ENCODE data around the gene WDR64. TPM values are rescaled to one million over a fixed set of nuclear protein-coding genes. Genes with fewer than 3 reads are reported as not detected.

The WDR64 gene
- total and polyA plus RNA-seq, 2 of the 13 experiments (the other 11 are each of a cell fraction or from before 2014, with no cell fraction given), result not detected

GRCh38 chr1:241672301-241672700 is 20.2 kb downstream of the WDR64 start (continued):
- no peak for TF ChIP-seq SOX13 (IDR thresholded peaks at IDR 0.05)
- peak in 1 of 2 experiments; percentile 91; a peak in 2 of 4 replicates for TF ChIP-seq SOX13 (CRISPR knock-in tag; conservative IDR thresholded peaks at IDR 0.05 in 1 of 2, IDR thresholded peaks at IDR 0.05 in 1 of 2)
- TF ChIP-seq ZBTB37 (CRISPR knock-in tag; IDR thresholded peaks at IDR 0.05), result no peak
- peak; percentile 25; the same call in 1 of the 2 replicates for TF ChIP-seq CREM (IDR thresholded peaks at IDR 0.05)
- TF ChIP-seq CREM (CRISPR knock-in tag; IDR thresholded peaks at IDR 0.05), result no peak
- TF ChIP-seq POGK (CRISPR knock-in tag; conservative IDR thresholded peaks at IDR 0.05), result peak; percentile 99
- peak; percentile 28 for TF ChIP-seq TEAD3 (CRISPR knock-in tag; optimal IDR thresholded peaks at IDR 0.05; ENCODE audit: borderline replicate concordance)
- peak; percentile 94; the same call in 1 of the 2 replicates for TF ChIP-seq ZNF710 (CRISPR knock-in tag; IDR thresholded peaks at IDR 0.05; ENCODE audit: borderline replicate concordance)
- 0 out of 4 replicates have a peak, but pooled peaks of 1 of the 2 experiments have one; percentile 7 for TF ChIP-seq EP300 (IDR thresholded peaks at IDR 0.05; ENCODE audit: low read depth in 2 of 2, low read length in 2 of 2)
- TF ChIP-seq EP300 (CRISPR knock-in tag; IDR thresholded peaks at IDR 0.05; ENCODE audit: borderline replicate concordance), result no peak
- no peak for TF ChIP-seq NR2C2 (CRISPR knock-in tag; IDR thresholded peaks at IDR 0.05; ENCODE audit: borderline replicate concordance)
